ENCODE measurements around the gene IL19.

GRCh38 chr1:206816390-206817287 lies 46.1 kb downstream of the IL19 start:
- TF ChIP-seq CTCF (IDR thresholded peaks at IDR 0.05; ENCODE audit: low read depth, low read length) (no peak), EZH2phosphoT487 (IDR thresholded peaks at IDR 0.05; ENCODE audit: low read depth) (no peak)
